K562 (cell line): ENCODE measurements around the gene INSIG1. TPM values are rescaled to one million over a fixed set of nuclear protein-coding genes. Genes with fewer than 3 reads are reported as not detected.
A peak's percentile ranks its signal among the peaks of the same experiment; 100 is the strongest.

ENCODE experiments used
- ATAC-seq: fragments of 200-7000 bp; cut with Tn5 transposase; 3 replicates; pipeline ENCODE4 v1.9.1; 2020; ENCODE audit warnings: moderate library complexity
- BruUV-seq: library from RNA; stranded (reverse); fragments of 400-500 nt; replicated peaks from 2 replicates; lab custom pipeline; 2021; lab: Mats Ljungman, UMichigan
- CTCF ChIA-PET: fragments of 300-600 bp; formaldehyde crosslinking; extraction: SDS; loops from one replicate; lab custom pipeline; 2021; ENCODE audit warnings: low intra/inter-chr PET ratio; lab: Yijun Ruan, JAX
- POLR2A ChIA-PET: fragments of 300-600, 350-650 bp; sonication (Branson Sonifier 250); formaldehyde crosslinking; extraction: SDS; loops from one replicate; lab custom pipeline; 2021; ENCODE audit warnings: antibody characterized with exemption, inconsistent platforms; lab: Yijun Ruan, JAX
- DNase-seq, 4 experiments: peaks; one replicate each; pipeline versions ENCODE4 v3.0.0 to v3.0.0-alpha.2; 2011 to 2018; ENCODE audit warnings: low spot score in 3 of 4, mixed read lengths in 3 of 4; ENCODE audit errors: extremely low read depth in 1 of 4
- FAIRE-seq: peaks from 2 replicates; lab custom pipeline; 2011; peaks lifted over from hg19 to GRCh38; lab: Jason Lieb, UNC
- H2AFZ ChIP-seq: 2 replicates; pipeline ENCODE4 v1.6.0; 2011; ENCODE audit warnings: low read depth, low read length, control low read depth, inconsistent platforms
- H3K27ac ChIP-seq: fragments of 200-600 bp; 3 replicates; pipeline ENCODE4 v1.8.0; 2011; ENCODE audit warnings: low read depth, mild to moderate bottlenecking, control low read depth, inconsistent platforms, low read length, moderate library complexity, mixed read lengths; ENCODE audit errors: extremely low read depth
- H3K27me3 ChIP-seq, 2 experiments: fragments of 300-600 bp in 1 of 2; 2 replicates in 1 of 2; 3 replicates in 1 of 2; pipeline versions ENCODE4 v1.6.0 to v1.8.0; 2011; ENCODE audit warnings: inconsistent platforms in 2 of 2, low read length in 2 of 2, mild to moderate bottlenecking in 1 of 2, mixed read lengths in 1 of 2, moderate library complexity in 1 of 2; ENCODE audit not compliant: control insufficient read depth in 2 of 2, insufficient read depth in 2 of 2
- H3K36me3 ChIP-seq: fragments of 300-600 bp; 3 replicates; pipeline ENCODE4 v1.8.0; 2011; ENCODE audit warnings: mild to moderate bottlenecking, low read length, inconsistent platforms; ENCODE audit not compliant: control insufficient read depth, insufficient read depth
- H3K4me1 ChIP-seq, 2 experiments: fragments of 200-600 bp in 1 of 2; replicated peaks in 1 of 2; 2 replicates in 1 of 2; 3 replicates in 1 of 2; pipeline versions ENCODE4 v1.5.1 to v1.8.0; 2011; ENCODE audit warnings: inconsistent platforms in 2 of 2, low read length in 2 of 2, mild to moderate bottlenecking in 1 of 2, mixed read lengths in 1 of 2, moderate library complexity in 1 of 2; ENCODE audit not compliant: control insufficient read depth in 2 of 2, insufficient read depth in 2 of 2
- H3K4me2 ChIP-seq: 2 replicates; pipeline ENCODE4 v1.6.1; 2011; ENCODE audit warnings: low read length, control low read depth, inconsistent platforms, mixed read lengths; ENCODE audit not compliant: insufficient read depth
- H3K4me3 ChIP-seq: fragments of 200-600 bp; sonication (generic), shearing (Covaris generic); 2 replicates; pipeline ENCODE4 v1.5.1; 2016; ENCODE audit warnings: control low read depth, inconsistent platforms
- H3K79me2 ChIP-seq: fragments of 200-600 bp; 3 replicates; pipeline ENCODE4 v1.8.0; 2011; ENCODE audit warnings: low read length, inconsistent platforms; ENCODE audit not compliant: control insufficient read depth, insufficient read depth
- H3K9ac ChIP-seq, 2 experiments: 2 replicates each; pipeline versions ENCODE4 v1.6.0 to v1.6.1; 2011; ENCODE audit warnings: low read depth in 2 of 2, low read length in 2 of 2, control low read depth in 1 of 2, inconsistent platforms in 1 of 2, mild to moderate bottlenecking in 1 of 2, mixed read lengths in 1 of 2; ENCODE audit not compliant: insufficient read depth in 1 of 2
- H3K9me1 ChIP-seq: one replicate; pipeline ENCODE4 v1.6.0; 2011; ENCODE audit warnings: inconsistent platforms, mild to moderate bottlenecking, low read length, moderate library complexity; ENCODE audit not compliant: control insufficient read depth, insufficient read depth
- H3K9me3 ChIP-seq: replicated peaks from 2 replicates; pipeline ENCODE4 v1.5.1; 2011; ENCODE audit warnings: low read depth, low read length, inconsistent platforms; ENCODE audit not compliant: control insufficient read depth, insufficient read depth
- H4K20me1 ChIP-seq: replicated peaks from 2 replicates; pipeline ENCODE4 v1.6.1; 2011; ENCODE audit warnings: low read length, inconsistent platforms, mixed read lengths; ENCODE audit not compliant: control insufficient read depth, insufficient read depth
- CEBPB ChIP-seq: fragments of 450-650 bp; IDR thresholded peaks from 2 replicates; pipeline ENCODE4 v1.6.1; 2016; ENCODE audit warnings: missing genetic modification characterization, missing compliant biosample characterization
- EZH2 ChIP-seq: IDR thresholded peaks from 2 replicates; pipeline ENCODE4 v1.6.1; 2012; ENCODE audit warnings: low read depth, mild to moderate bottlenecking, inconsistent platforms, low read length, borderline replicate concordance
- HOXB6 ChIP-seq: fragments of 250-450 bp; sonication (Bioruptor Pico); IDR thresholded peaks from 2 replicates; pipeline ENCODE4 v1.5.1; 2022; ENCODE audit warnings: mild to moderate bottlenecking, borderline replicate concordance
- NFRKB ChIP-seq: fragments of 450-650 bp; IDR thresholded peaks from 2 replicates; pipeline ENCODE4 v1.6.1; 2016; ENCODE audit warnings: low read depth
- OTX1 ChIP-seq: fragments of 450-650 bp; formaldehyde crosslinking; IDR thresholded peaks from 2 replicates; pipeline ENCODE4 v1.4.0; 2022; ENCODE audit warnings: mild to moderate bottlenecking
- POLR2B ChIP-seq: fragments of 450-650 bp; IDR thresholded peaks from 2 replicates; pipeline ENCODE4 v1.6.1; 2018; ENCODE audit warnings: low read depth; ENCODE audit not compliant: partially characterized antibody
- SMAD2 ChIP-seq: fragments of 150-350 bp; IDR thresholded peaks from 2 replicates; pipeline ENCODE4 v1.6.1; 2014; ENCODE audit warnings: low read depth, mild to moderate bottlenecking, low read length
- TAF9B ChIP-seq: fragments of 450-650 bp; IDR thresholded peaks from 2 replicates; pipeline ENCODE4 v1.6.1; 2018; ENCODE audit warnings: mild to moderate bottlenecking; ENCODE audit not compliant: partially characterized antibody
- ZNF133 ChIP-seq: fragments of 250-450 bp; sonication (Bioruptor Pico); IDR thresholded peaks from 2 replicates; pipeline ENCODE4 v1.4.0; 2020; ENCODE audit warnings: mild to moderate bottlenecking
- ZNF175 ChIP-seq: fragments of 200-800 bp; sonication (Bioruptor generic); IDR thresholded peaks from 2 replicates; pipeline ENCODE4 v1.6.1; 2016; ENCODE audit warnings: low read depth, mild to moderate bottlenecking, missing genetic modification characterization, missing compliant biosample characterization
- ZNF232 ChIP-seq: sonication (generic); formaldehyde crosslinking; IDR thresholded peaks from 2 replicates; pipeline ENCODE4 v1.8.0; 2022; ENCODE audit warnings: mild to moderate bottlenecking, missing genetic modification reagents
- ZNF354B ChIP-seq: fragments of 250-450 bp; sonication (Bioruptor Pico); IDR thresholded peaks from 2 replicates; pipeline ENCODE4 v1.4.0; 2020
- ZNF561 ChIP-seq: fragments of 450-650 bp; formaldehyde crosslinking; conservative IDR thresholded peaks from 2 replicates; pipeline ENCODE4 v1.4.0; 2020; ENCODE audit warnings: mild to moderate bottlenecking, moderate library complexity
- ZNF76 ChIP-seq: fragments of 250-450 bp; sonication (Bioruptor Pico); IDR thresholded peaks from 2 replicates; pipeline ENCODE4 v1.4.0; 2020; ENCODE audit warnings: mild to moderate bottlenecking, moderate library complexity, borderline replicate concordance
- ZNF785 ChIP-seq: fragments of 250-450 bp; sonication (Bioruptor Pico); IDR thresholded peaks from 2 replicates; pipeline ENCODE4 v1.4.0; 2020; ENCODE audit warnings: mild to moderate bottlenecking
- WGBS: fragments of 100-300 bp; shearing (Covaris generic); methylation state at CpG from one replicate; pipeline ENCODE4 v1.1.6; 2016; ENCODE audit warnings: low coverage, mixed read lengths; ENCODE audit not compliant: insufficient coverage; ENCODE audit errors: missing lambda C conversion rate; 5-methylcytosine and 5-hydroxymethylcytosine counted together
- in situ Hi-C: fragments of 300-500 bp; cut with MboI; formaldehyde crosslinking; loops from 4 replicates; pipeline ENCODE4 v1.15.0; 2018; ENCODE audit warnings: inconsistent platforms, mixed read lengths
- intact Hi-C: fragments of 100-400 bp; cut with micrococcal nuclease; formaldehyde crosslinking; loops from 2 replicates; pipeline ENCODE4 v1.14.2; 2022
- polyA plus RNA-seq, 8 experiments: library from polyadenylated mRNA; depleted of rRNA in 4 of 8; stranded (reverse) in 5 of 8; unstranded in 3 of 8; fragments of >200 nt; fragmentation: Nextera tagmentation in 2 of 8; fragmentation: Illumina TruSeq in 1 of 8; extraction: Ambion mirVana in 2 of 8; extraction: Trizol in 1 of 8; gene quantifications; 2 replicates each; pipeline versions ENCODE4 v1.2.1 to v1.2.3, GENCODE V29; 2011 to 2014; ENCODE audit warnings: inconsistent platforms in 1 of 8, missing spikeins in 1 of 8
- total RNA-seq, 7 experiments: library from RNA; depleted of rRNA in 6 of 7; stranded (reverse); fragments of >200 nt in 6 of 7; fragmentation: Illumina TruSeq in 2 of 7; extraction: Trizol in 2 of 7; gene quantifications; 2 replicates each; pipeline versions ENCODE4 v1.2.1 to v1.2.3, GENCODE V29; 2011 to 2021; ENCODE audit warnings: low replicate concordance in 1 of 7
- TF ChIP-seq, protein P1 (sequence below): fragments of 450-650 bp; conservative IDR thresholded peaks from 2 replicates; pipeline ENCODE4 v1.6.1; 2016; ENCODE audit warnings: missing genetic modification characterization, low read depth, mild to moderate bottlenecking, control low read depth, missing compliant biosample characterization
- TF ChIP-seq, protein P2 (sequence below), 2 experiments: fragments of 450-650 bp in 1 of 2; sonication (generic) in 1 of 2; formaldehyde crosslinking in 1 of 2; IDR thresholded peaks in 1 of 2; conservative IDR thresholded peaks in 1 of 2; 2 replicates each; pipeline versions ENCODE4 v1.6.1 to v1.8.1; 2016 to 2023; ENCODE audit warnings: mild to moderate bottlenecking in 2 of 2, moderate library complexity in 2 of 2, inconsistent platforms in 1 of 2, missing genetic modification reagents in 1 of 2

The INSIG1 gene
- total and polyA plus RNA-seq, 9 of the 15 experiments (the other 6 are each of a cell fraction or from before 2014, with no cell fraction given) = 57.1 to 787 (median 238) TPM

DNA sequence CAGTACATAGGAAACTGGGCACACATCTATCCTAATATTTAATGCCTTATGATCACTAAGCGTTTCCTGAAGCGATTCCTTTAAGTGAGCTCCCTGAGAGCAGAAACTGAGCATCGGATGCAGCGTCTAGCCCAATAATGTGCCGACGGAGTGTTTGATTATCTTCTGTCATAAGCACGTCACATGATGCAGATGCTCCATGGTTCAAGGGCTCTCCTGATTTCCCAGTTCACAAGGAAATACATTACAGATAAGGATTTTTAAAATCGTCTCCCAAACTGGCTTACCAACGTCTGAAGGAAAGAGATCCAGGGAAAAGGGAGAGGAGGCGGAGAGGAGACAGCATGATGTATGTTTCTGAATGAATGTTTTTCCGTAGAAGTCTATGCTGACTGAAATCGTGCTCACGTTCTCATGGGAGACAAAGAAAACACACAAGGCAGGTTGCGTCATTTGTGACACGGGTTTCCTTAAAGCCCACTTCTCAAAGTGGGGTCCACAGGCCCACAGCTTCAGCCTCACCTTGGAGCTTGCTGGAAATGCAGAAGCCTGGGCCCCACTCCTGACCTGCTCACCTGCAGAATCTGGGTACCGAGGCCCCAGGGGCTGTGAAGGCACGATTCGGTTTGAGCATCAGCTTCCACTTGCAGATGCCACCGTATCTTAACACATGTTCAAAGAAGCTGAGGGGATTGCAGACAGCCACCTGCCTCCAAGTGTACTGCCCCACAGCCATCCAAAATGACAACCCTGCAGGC, 21.5 kb upstream of the INSIG1 start:
- ChIA-PET CTCF (no interaction called here), POLR2A (interaction anchor here (0.6 to 1.4 kb wide), 6 partner anchors 9 to 361 kb away, joined by 3 to 5 read pairs (median 3); no protein-coding TSS in a partner anchor)
- Histone ChIP-seq H2AFZ (no peak overlapping the region), H3K79me2 (no peaks in the 10 kb centered on the region), H3K4me2 (no peak overlapping the region), H3K9me3 (no peaks in the 10 kb centered on the region), H4K20me1 (no peaks in the 10 kb centered on the region; the same call in 1 of the 2 replicates), H3K4me1 (peaks cover 0 to 11% of the 10 kb centered on the region in 2 experiments; a peak in 4 of 5 replicates), H3K9me1 (no peaks in the 10 kb centered on the region), H3K27me3 (peaks cover 72 to 89% of the 10 kb centered on the region in 2 experiments), H3K9ac (no peak overlapping the region), H3K4me3 (no peak overlapping the region), H3K36me3 (no peaks in the 10 kb centered on the region), H3K27ac (no peak overlapping the region)
- FAIRE-seq (no peak), DNase-seq (no peak), ATAC-seq (no peak)
- in situ Hi-C loops = no loop called here
- BruUV-seq = no TSS peak
- TF ChIP-seq ZNF175 (CRISPR knock-in tag) (no peak), NFRKB (no peak), ZNF76 (CRISPR knock-in tag) (no peak), EZH2 (peak; percentile 92; the same call in 1 of the 2 replicates), OTX1 (CRISPR knock-in tag) (no peak), ZNF354B (CRISPR knock-in tag) (no peak), ZNF232 (CRISPR knock-in tag) (no peak), SMAD2 (no peak), ZNF785 (no peak), POLR2B (no peak), TAF9B (no peak), HOXB6 (CRISPR knock-in tag) (no peak), CEBPB (tag) (0 out of 2 replicates have a peak, but pooled peaks have one; percentile 17), ZNF133 (CRISPR knock-in tag) (no peak), ZNF561 (CRISPR knock-in tag) (no peak)
- TF ChIP-seq, protein P1, sequence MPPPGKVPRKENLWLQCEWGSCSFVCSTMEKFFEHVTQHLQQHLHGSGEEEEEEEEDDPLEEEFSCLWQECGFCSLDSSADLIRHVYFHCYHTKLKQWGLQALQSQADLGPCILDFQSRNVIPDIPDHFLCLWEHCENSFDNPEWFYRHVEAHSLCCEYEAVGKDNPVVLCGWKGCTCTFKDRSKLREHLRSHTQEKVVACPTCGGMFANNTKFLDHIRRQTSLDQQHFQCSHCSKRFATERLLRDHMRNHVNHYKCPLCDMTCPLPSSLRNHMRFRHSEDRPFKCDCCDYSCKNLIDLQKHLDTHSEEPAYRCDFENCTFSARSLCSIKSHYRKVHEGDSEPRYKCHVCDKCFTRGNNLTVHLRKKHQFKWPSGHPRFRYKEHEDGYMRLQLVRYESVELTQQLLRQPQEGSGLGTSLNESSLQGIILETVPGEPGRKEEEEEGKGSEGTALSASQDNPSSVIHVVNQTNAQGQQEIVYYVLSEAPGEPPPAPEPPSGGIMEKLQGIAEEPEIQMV (tag) = no peak
- TF ChIP-seq, protein P2, sequence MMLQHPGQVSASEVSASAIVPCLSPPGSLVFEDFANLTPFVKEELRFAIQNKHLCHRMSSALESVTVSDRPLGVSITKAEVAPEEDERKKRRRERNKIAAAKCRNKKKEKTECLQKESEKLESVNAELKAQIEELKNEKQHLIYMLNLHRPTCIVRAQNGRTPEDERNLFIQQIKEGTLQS (IDR thresholded peaks at IDR 0.05) = peak; percentile 25; the same call in 1 of the 2 replicates
- TF ChIP-seq, protein P2 (CRISPR knock-in tag; conservative IDR thresholded peaks at IDR 0.05) = no peak
- 9% methylated on average over 19 of the region's 19 CpGs for WGBS
- intact Hi-C loops = no loop called here
